Measurements from ENCODE around the gene WDFY4.

WDFY4 gene

GRCh38 chr10:48655411-48656240 lies 29.0 kb upstream of the WDFY4 start:
- peak; percentile 24 for DNase-seq

GRCh38 chr10:48656241-48656913 lies 28.3 kb upstream of the WDFY4 start:
- peak; percentile 88 for DNase-seq

DNA sequence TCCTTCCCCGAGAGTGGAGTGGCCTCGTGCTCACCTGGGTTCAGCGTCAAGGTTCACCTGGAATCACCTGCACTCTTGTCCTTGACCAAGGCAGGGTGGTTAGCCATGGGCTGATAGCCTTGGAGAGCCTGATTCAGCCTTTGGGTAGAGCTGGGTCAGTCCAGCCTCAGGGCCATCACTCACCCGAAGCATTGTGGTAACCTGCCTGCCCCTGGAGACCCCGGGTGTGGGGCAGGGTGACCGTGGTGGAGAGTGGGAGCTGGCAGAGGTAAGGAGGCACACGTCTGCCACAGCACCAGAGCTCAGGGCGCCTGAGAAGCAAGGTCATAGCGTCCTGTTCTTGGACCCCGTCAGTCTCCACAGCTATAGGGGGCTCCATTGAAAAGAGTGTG lies 27.8 kb upstream of the WDFY4 start:
- no peak for DNase-seq

DNA sequence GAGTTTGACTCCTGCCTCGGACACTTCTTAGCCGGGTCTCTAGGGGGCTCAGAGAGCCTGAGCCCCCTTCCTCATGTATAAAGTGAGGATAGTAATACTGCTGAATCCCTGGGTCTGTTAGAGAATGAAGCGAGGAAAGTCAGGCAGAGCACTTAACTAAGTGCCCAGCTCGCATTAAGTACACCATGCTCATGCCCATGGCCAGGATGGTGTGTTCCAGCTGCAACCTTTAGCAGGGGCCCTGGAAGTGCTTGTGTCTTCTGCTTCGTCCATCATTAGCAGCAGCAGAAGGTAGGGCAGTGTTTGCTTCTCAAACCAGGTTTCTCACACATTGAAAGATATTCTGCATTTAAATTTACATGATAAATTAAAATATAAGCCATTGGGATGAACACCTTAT lies 27.3 kb upstream of the WDFY4 start:
- DNase-seq = no peak

DNA sequence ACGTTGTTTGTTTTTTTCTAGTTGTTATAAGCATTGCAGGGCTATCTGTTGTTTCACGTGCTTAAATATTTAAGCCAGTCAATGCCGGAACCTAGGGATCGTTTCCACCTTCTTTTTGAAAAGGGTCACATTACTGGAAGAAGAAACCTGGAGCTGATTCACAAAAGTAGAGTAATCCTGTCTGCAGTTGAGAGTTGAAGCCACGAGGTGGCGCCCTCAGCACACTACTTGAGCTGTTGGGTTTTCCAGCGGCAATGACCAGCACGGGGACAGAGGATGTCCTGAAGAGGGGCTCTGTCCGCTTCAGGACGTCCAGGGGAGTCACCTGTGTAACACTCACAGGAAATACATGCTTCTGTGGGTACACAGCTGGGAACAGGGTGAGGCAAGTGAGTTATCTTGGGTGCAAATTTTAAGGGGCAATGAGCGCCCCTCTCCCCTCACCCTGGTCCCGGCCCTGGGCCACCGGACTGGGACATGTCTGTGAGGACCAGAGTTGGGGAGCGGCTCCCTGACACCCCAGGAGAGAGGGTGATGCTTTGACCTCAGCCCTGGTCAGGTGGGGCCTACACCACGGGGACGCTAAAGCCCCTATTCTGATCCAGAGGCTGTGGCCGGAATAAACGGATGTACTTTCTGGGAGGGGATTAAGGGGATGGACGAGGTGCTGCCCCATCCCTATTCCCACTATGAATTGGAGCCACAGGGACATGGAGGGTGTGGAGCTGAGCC lies 26.3 kb upstream of the WDFY4 start:
- DNase-seq = peak; percentile 61

DNA sequence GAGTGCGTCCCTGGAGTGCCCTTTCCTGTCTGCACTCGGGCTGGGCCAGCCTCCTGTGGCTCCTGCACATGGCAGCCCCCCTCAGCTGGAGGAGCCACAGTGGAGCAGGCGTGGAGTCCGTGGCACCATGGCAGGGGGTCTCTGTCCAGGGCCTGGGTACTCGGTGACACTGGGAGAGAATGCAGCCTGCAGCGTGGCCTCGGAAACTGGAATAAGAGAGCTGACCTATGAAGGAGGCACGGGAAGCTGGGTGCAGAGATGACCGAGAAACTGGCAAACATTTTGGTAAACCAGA lies 25.8 kb upstream of the WDFY4 start:
- no peak for DNase-seq

DNA sequence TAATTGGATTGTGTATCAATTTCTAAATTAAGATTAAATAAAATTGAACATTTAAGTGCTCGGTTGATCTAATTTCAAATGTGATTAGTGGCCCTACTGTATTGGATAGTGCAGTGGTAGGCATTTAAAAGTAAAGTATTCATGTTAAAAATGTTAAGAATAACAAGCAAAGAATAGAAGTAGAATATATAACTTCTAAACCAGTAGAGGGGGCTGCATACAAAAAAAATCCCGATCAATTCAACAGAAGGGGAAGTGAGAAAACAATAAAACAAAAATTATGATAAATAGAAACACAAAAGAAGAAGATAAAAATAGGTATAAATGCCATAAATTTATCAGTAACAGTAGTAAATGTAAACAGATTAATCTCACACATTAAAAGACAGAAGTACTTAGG lies 24.9 kb upstream of the WDFY4 start:
- DNase-seq = no peak

DNA sequence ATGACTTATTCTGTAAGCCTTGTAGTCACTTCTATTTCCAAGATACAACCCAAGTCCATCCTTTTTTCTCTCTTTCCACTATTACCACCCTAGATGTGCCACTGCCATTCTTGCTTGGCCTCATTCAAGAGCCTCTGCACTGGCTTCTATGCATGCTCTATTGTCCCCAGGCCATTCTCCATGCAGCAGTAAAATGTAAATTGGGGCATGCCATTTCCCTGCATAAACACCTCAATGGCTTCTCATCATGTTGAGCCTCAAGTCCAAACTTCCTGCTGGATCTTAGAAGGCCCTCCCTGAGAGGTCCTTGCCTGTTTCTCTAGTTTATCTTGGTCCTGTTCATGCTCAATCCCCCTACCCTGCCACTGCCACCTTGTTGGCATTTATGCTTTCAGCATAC lies 23.2 kb upstream of the WDFY4 start:
- DNase-seq = no peak

GRCh38 chr10:48667960-48668590 lies 16.6 kb upstream of the WDFY4 start:
- no peak for DNase-seq

DNA sequence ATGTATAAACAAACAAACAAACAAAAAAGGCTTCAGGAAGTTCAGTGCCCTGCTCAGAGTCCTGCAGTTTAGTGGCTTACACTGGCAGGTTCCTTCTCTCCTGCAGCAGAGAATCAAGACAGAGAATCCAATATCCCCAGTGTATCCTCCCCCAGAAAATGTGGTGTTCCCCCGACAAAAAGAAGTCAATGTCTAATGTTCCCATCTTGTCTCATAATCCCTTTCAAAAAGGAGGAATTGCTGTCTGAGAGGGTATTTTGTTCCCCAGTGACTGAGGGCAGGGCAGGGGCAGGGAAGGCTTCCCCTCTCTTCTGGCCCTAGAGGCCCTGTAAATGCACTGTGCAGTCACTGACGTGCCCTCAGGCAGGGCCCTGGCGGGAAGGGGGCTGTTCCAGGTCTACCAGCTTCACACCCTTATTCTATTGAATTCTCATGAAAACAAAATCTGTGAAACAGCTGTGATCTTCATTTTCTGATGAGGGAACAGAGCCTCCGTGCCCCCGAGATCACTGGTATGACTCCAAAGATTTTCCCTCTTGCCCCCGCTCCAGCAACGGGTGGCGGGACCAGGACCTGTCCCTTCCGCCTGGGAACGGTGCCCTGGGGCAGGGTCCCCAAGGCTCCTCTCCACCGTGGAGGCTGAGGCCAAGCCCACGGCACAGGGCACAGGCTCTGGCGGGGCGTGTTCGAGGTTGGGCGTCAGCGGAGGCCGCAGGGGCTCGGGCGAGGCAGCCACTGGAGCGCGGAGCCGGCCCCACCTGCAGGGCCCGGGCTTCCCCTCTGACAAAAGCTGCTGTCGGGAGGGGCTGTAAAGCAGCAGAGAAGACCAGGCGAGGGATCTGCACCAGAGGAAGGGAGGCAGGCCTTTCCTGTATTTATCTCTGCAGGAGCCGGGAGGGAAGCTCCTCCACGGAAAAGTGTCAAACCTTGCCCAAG lies 13.4 kb upstream of the WDFY4 start:
- DNase-seq = no peak

DNA sequence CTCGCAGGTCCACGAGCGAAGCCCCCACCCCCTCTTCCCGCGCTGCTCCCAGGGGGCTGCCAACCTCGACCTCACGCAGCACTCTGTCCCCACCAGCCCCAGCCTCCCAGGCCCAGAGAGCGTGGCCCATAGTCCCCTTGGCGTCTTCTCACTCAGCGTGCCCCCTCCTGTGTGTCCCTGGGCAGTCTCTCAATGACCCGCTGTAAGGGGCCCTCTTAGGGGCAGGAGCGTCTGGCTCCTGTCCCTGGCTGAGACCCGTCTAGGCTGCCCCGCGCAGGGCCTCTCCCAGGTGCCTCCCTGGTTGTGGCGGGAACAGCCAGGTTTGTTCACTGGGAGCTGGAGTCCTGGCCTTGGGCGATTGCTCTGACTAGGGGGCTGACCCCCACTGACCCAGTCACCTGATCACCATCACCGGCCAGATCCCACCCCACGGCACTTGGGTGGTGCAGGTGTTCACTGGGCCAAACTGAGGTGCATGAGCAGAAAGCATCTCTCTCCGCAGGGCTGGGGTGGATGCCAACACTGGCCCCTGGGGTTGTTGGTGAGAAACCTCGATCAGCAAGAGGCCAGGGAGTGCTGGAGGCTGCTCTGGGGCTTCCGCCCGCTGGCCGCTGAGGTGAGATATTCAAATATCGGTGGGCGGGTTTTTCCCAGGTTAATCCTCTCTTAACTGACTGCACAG lies 12.6 kb upstream of the WDFY4 start:
- no peak for DNase-seq

GRCh38 chr10:48672596-48673265 lies 11.9 kb upstream of the WDFY4 start:
- no peak for DNase-seq

DNA sequence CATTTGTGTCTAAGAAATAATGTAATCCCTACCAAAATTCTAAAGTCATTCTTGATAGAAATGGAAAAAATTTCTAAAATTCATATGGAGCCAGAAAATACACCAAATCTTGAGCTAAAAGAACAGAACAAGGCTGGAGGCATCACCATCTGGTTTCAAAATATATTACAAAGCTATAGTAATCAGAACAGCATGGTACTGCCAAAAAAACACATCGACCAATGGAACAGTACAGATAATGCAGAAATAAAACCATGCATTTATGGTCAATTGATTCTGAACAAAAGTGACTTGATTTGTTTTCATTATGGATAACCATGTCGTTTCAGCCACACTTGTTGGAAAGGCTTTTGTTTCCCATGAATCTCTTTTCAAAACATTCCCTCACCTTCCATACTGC lies 7.0 kb upstream of the WDFY4 start:
- DNase-seq = no peak

- no peak for DNase-seq
Measured at GRCh38 chr10:48678041-48678440, 6.6 kb upstream of the WDFY4 start.

DNA sequence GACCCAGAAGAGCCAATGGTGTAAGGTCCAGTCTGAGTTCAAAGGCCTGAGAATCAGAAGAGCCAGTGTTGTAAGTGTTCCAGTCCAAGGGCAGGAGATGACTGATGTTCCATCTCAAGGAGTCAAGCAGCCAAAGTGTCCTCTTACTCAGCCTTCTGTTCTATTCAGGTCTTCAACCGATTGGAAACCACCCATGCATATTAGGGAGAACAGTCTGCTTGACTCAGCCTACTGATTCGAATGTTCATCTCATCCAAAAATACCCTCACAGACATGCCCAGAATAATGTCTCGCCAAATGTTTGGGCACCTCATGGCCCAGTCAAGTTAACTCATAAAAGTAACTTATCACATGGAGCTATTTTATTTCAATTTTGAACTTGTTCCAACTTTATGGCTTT lies 2.9 kb upstream of the WDFY4 start:
- DNase-seq = no peak

- DNase-seq = no peak
Measured at GRCh38 chr10:48682265-48682664, 2.4 kb upstream of the WDFY4 start.

GRCh38 chr10:48683424-48683823 lies 1.2 kb upstream of the WDFY4 start:
- no peak for DNase-seq

GRCh38 chr10:48683868-48684267 lies 805 bp upstream of the WDFY4 start:
- DNase-seq = no peak

- no peak for DNase-seq
Measured at GRCh38 chr10:48684463-48684791, 246 bp upstream of the WDFY4 start.

DNA sequence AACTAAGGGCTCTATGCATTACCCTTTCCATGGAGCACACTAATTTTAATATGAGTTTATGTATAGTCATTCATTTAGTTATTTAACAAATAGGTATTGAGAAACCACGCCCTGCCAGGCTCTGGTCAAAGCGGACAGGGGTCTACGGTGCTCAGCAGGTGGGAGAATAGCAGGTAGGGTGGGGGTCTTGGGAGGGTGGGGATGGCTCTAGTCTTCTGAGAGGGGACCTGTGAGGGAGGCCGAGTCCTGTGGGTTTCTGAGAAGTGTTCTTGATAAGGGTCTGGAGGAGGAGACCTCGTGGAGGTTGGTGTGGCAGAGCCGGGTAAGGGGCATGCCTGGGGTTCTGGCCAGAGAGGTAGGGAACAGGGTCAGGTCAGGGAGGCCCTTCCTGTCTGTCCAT lies 1.1 kb downstream of the WDFY4 start:
- DNase-seq = no peak
